Skeletal muscle tissue (tissue), 4 donors: ENCODE data around the gene IMMP2L. TPM values are rescaled to one million over a fixed set of nuclear protein-coding genes. Genes with fewer than 3 reads are reported as not detected.
"Not testable (repeated sequence)": the region's sequence is repeated elsewhere in the genome, so short reads cannot be mapped to it uniquely, and the experiment has no call there.

Experiments
- H3K27ac ChIP-seq: one replicate; pipeline ENCODE4 v1.7.0; 2013; ENCODE audit warnings: mild to moderate bottlenecking, low read depth, low read length, inconsistent platforms
- H3K27me3 ChIP-seq, 3 donors: one replicate each; pipeline ENCODE4 v1.7.0; 2013; ENCODE audit warnings: low read length in 3 of 3; ENCODE audit not compliant: control insufficient read depth in 3 of 3, insufficient read depth in 3 of 3
- H3K36me3 ChIP-seq, 3 donors: one replicate each; pipeline ENCODE4 v1.7.0; 2013; ENCODE audit warnings: low read length in 3 of 3; ENCODE audit not compliant: control insufficient read depth in 3 of 3, insufficient read depth in 3 of 3
- H3K4me1 ChIP-seq, 3 donors: one replicate each; pipeline ENCODE4 v1.7.0; 2013; ENCODE audit warnings: low read length in 3 of 3, mild to moderate bottlenecking in 3 of 3; ENCODE audit not compliant: control insufficient read depth in 3 of 3, insufficient read depth in 3 of 3
- H3K4me3 ChIP-seq, 3 donors: one replicate each; pipeline ENCODE4 v1.7.0; 2013; ENCODE audit warnings: low read length in 3 of 3
- H3K9ac ChIP-seq, 3 donors: one replicate each; pipeline ENCODE4 v1.7.0; 2013; ENCODE audit warnings: low read length in 3 of 3, mild to moderate bottlenecking in 3 of 3, moderate library complexity in 2 of 3, low read depth in 1 of 3
- H3K9me3 ChIP-seq, 3 donors: one replicate each; pipeline ENCODE4 v1.7.0; 2013; ENCODE audit warnings: low read length in 3 of 3; ENCODE audit not compliant: control insufficient read depth in 3 of 3
- total RNA-seq: library from RNA; depleted of rRNA; stranded (reverse); fragments of >200 nt; gene quantifications from one replicate; pipeline ENCODE4 v1.2.3, GENCODE V29; 2014
- donor health status: Osteomylitis.

Gene IMMP2L
- total RNA-seq, 1 donor from 2014 or later: 15.7 TPM

DNA sequence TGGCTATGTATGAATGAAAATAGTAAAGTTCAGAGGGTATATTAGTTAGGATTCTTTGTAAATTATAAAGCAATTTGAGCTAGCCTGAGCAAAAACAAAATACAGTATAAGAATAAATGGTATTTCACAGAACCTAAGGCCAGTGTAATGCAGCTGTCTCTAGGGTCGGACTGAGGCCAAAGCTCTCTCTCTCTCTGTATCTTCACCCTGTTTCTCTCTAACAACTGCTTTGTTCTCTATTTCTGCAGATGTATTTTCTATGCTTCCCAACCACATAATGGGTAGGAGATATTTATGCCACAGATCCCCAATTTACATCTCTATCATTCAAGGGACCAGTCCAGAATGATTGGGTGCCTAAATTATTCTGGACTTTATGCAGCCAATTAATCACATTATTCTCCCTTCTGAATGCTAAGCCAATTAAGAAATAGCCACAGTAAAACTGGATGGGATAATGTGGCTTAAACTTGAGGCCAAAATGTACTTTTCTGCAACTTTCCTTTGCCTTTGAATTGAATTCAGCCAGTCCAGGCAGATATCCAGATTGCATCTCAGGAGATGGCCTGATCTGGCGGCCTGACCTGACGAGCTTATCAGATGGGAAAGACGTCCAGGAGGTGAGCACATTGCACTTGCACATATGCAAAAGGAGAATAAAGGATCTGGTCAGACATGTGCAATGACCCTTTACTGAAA lies 24.6 kb upstream of the IMMP2L start:
- Histone ChIP-seq H3K9ac (no peak overlapping the region), H3K4me1 (no peaks in the 10 kb centered on the region), H3K27ac (no peak overlapping the region), H3K27me3 (no peaks in the 10 kb centered on the region), H3K4me3 (no peak overlapping the region), H3K36me3 (no peaks in the 10 kb centered on the region), H3K9me3 (no peaks in the 10 kb centered on the region)

DNA sequence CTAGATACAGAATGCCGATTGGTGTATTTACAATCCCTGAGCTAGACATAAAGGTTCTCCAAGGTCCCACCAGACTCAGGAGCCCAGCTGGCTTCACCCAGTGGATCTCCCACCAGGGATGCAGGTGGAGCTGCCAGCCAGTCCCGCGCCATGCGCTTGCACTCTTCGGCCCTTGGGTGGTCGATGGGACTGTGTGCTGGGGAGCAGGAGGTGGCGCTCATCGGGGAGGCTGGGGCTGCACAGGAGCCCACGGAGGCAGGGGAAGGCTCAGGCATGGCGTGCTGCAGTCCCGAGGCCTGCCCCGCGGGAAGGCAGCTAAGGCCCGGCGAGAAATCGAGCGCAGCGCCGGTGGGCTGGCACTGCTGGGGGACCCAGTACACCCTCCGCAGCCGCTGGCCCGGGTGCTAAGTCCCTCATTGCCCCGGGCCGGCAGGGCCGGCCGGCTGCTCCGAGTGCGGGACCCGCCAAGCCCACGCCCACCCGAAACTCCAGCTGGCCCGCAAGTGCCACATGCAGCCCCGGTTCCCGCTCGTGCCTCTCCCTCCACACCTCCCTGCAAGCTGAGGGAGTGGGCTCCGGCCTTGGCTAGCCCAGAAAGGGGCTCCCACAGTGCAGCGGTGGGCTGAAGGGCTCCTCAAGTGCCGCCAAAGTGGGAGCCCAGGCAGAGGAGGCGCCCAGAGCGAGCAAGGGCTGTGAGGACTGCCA lies 19.6 kb upstream of the IMMP2L start:
- not testable (repeated sequence) for H3K4me3 ChIP-seq, H3K27me3 ChIP-seq, H3K9ac ChIP-seq, H3K9me3 ChIP-seq, H3K27ac ChIP-seq, H3K4me1 ChIP-seq, H3K36me3 ChIP-seq

DNA sequence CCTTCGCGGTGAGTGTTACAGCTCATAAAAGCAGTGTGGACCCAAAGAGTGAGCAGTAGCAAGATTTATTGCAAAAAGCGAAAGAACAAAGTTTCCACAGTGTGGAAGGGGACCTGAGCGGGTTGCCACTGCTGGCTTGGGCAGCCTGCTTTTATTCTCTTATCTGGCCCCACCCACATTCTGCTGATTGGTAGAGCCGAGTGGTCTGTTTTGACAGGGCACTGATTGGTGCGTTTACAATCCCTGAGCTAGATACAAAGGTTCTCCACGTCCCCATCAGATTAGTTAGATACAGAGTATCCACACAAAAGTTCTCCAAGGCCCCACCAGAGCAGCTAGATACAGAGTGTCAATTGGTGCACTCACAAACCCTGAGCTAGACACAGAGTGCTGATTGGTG lies 18.9 kb upstream of the IMMP2L start:
- not testable (repeated sequence) for H3K27me3 ChIP-seq, H3K4me1 ChIP-seq, H3K9ac ChIP-seq, H3K4me3 ChIP-seq, H3K9me3 ChIP-seq, H3K36me3 ChIP-seq, H3K27ac ChIP-seq

DNA sequence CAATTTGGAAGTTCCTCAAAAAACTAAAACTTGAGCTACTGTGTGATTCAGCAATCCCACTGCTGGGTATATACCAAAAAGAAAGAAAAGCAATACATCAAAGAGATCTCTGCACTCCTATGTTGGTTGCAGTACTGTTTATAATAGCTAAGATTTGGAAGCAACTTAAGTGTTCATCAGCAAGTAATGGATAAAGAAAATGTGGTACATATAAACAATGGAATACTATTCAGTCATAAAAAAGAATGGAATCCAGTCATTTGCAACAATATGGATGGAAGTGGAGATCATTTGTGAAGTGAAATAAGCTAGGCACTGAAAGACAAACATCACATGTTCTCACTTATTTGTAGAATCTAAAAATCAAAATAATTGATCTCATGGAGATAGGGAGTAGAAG lies 16.5 kb upstream of the IMMP2L start:
- Histone ChIP-seq H3K9me3 (no peaks in the 10 kb centered on the region), H3K27ac (no peak overlapping the region), H3K4me1 (no peaks in the 10 kb centered on the region), H3K4me3 (no peak overlapping the region), H3K36me3 (no peaks in the 10 kb centered on the region), H3K27me3 (no peaks in the 10 kb centered on the region), H3K9ac (no peak overlapping the region)

DNA sequence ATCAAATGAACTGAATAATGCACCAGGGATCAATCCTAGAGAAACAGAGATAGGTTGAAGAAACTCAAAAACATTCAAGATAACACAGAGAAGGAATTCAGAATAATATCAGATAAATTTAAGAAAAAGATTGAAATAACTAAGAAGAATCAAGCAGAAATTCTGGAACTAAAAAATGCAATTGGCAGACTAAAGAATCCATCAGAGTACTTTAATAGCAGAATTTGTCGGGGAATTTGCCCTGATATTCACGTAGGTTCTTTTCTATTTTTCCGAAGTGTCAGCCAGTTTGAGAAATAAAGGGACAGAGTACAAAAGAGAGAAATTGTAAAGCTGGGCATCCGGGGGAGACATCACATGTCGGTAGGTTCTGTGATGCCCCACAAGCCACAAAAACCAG lies 9.4 kb upstream of the IMMP2L start:
- Histone ChIP-seq H3K27me3 (no peaks in the 10 kb centered on the region), H3K27ac (no peak overlapping the region), H3K4me3 (no peak overlapping the region), H3K36me3 (no peaks in the 10 kb centered on the region), H3K4me1 (no peaks in the 10 kb centered on the region), H3K9me3 (no peaks in the 10 kb centered on the region), H3K9ac (no peak overlapping the region)

DNA sequence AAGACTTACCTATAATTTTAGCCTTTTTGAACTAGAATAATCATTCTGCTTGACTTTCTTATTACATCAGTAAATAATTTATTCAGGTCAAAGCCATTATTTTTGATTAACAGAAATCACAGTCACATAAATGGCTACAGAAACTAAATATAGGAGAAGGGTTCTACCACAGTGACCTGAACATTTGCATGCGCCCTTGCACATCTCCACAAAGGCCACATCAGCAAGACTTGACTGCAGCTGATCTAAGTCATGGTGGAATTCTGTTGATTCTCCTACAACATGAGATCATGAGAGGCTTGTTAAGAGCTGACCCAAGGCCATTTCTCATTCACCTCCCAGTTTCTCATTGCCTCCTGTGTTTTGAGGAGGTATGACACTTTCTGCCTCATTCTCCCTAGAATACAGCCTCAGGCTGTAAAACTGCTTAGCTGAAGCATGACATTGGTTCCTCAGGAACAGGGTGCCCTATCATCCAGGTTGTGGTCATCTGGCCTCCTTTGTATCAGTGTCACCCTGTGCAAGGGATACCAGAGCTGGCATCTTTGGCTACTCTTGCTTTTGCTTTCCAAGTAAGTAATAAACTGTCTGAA lies 6.7 kb upstream of the IMMP2L start:
- H3K4me1 ChIP-seq: no peaks in the 10 kb centered on the region
- no peaks in the 10 kb centered on the region for H3K9me3 ChIP-seq
- H3K27me3 ChIP-seq: no peaks in the 10 kb centered on the region
- no peak overlapping the region for H3K9ac ChIP-seq
- no peak overlapping the region for H3K4me3 ChIP-seq
- H3K36me3 ChIP-seq: no peaks in the 10 kb centered on the region
- H3K27ac ChIP-seq: no peak overlapping the region

DNA sequence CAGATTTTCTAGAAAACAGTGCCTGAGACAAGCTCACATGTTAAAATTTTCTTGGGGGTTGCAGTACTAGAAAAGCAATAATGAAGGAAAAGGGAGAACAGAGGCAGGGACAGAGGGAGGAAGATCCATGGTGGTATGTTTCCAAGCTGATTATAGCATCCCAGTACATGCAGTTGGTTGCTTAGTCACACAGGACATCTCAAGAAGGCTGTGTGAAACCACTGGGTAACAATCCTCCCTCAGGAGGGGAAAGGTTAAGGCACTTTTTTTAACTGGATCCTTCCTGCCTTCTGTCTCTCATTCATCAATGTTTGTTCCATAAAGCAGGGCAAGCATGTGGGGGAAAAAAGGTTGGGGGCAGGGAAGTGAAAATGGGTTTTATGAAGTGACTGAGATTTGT lies 6.1 kb upstream of the IMMP2L start:
- H3K4me3 ChIP-seq: no peak overlapping the region
- H3K27ac ChIP-seq: no peak overlapping the region
- no peaks in the 10 kb centered on the region for H3K4me1 ChIP-seq
- H3K9me3 ChIP-seq: no peaks in the 10 kb centered on the region
- H3K36me3 ChIP-seq: no peaks in the 10 kb centered on the region
- H3K27me3 ChIP-seq: no peaks in the 10 kb centered on the region
- H3K9ac ChIP-seq: no peak overlapping the region

DNA sequence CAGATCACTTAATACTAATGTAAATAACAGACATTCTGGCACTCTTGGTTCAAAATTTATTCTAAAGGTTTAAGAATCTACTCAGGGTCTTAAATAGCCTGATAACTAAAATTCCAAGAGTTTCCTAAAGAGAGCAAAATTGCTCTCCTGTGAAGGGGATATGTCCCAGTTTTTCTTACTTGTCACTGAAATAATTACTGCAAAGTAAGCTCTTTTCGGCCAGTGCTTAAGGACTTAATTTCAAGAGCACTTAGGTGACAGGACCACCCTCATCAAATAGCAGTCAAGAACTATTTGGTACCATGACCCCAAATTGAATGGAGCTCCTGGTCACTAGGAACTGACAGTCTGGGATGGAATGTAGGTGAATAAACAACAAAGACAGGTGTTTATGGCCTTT lies 1.8 kb upstream of the IMMP2L start:
- Histone ChIP-seq H3K4me3 (no peak overlapping the region), H3K9ac (no peak overlapping the region), H3K9me3 (no peaks in the 10 kb centered on the region), H3K36me3 (no peaks in the 10 kb centered on the region), H3K27ac (no peak overlapping the region), H3K4me1 (peaks cover 9 to 16% (median 11%) of the 10 kb centered on the region in 3 donors), H3K27me3 (no peaks in the 10 kb centered on the region)

DNA sequence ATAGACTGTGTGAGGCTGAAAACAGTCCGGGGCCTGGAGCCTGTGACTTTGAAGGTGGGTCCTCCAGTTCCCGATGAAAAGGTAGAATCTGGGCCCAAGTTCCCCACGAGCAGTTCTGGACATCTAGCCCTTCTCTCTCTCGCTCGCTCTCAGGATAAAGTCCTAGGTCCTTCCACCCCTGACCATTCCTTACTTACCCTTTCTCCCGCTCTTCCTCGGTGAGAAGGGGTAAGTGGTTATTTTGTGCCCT lies 713 bp downstream of the IMMP2L start:
- H3K36me3 ChIP-seq: peaks cover 0 to 6% (median 3%) of the 10 kb centered on the region in 3 donors
- no peaks in the 10 kb centered on the region for H3K9me3 ChIP-seq
- peak overlapping the region; percentile 88 for H3K27ac ChIP-seq
- peaks cover 9 to 16% (median 11%) of the 10 kb centered on the region in 3 donors for H3K4me1 ChIP-seq
- peak overlapping the region; percentile 72 to 82 (median 77) for H3K4me3 ChIP-seq
- H3K27me3 ChIP-seq: no peaks in the 10 kb centered on the region
- peak overlapping the region; percentile 85 to 88 (median 87) for H3K9ac ChIP-seq
